NCI-H2196 (cell line): ENCODE measurements around the gene IDH3B.
"Not testable (repeated sequence)": the region's sequence is repeated elsewhere in the genome, so short reads cannot be mapped to it uniquely, and the experiment has no call there.

Experiments used
- DNase-seq: peaks from one replicate; lab custom pipeline; 2025; ENCODE audit not compliant: unreplicated experiment; lab: John Stamatoyannopoulos, UW

IDH3B gene

DNA sequence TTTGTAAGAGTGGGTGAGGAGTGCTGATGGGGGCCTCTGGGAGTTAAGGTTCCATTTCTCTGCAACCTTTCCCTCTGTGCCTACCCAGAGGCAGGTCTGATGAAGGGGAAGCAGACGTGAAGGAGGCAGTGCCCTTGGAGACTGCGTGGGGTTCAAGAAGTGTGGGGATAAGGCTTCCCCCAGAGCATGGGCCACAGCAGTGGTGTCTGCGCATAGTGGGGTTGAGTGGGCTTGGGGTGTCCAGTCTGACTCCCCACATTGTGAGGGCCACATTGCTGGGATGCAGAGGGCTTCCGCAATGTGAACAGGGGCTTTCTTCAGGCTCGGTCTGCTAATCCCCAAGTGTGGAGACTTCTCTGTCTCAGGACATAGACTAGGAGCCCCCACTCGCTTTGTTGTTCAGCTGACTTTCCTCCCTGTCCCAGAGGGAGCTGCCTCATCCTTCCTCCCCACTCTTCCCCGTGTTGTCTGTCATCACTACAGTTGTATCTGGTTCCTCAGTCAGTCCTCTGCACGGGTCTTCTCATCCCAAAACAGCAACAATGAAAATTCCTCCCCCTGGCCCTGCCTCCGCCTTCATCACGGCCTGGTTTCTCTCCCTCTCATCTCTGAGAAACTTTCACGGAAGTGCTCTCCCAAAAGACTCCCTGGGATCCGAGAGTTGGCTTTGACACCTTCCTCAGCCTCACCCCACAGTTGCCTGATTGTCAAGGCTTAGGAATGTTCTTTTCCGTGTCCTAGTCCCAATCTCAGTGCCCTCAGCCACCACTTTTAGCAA is 31.4 kb upstream of the IDH3B start:
- DNase-seq, result no peak

DNA sequence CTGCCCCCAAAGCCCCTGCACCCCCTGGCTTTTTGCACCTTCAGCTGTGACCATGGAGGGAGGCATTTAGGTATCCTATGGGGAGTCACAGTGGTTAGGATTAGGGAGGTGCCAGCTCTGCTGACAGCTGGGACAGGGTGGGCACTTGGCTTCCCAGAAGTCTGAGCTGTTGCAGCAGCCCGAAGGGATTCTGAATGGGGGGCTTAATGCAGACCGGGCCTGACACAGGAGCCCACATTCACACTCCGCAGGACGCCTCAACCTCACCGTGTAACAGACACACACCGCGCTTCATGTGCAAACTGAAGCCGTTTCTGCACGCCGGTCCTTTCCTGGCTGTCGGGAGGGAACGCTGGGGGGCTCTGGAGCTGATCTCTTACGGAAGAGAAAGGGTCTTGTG is 30.5 kb upstream of the IDH3B start:
- DNase-seq, result no peak

DNA sequence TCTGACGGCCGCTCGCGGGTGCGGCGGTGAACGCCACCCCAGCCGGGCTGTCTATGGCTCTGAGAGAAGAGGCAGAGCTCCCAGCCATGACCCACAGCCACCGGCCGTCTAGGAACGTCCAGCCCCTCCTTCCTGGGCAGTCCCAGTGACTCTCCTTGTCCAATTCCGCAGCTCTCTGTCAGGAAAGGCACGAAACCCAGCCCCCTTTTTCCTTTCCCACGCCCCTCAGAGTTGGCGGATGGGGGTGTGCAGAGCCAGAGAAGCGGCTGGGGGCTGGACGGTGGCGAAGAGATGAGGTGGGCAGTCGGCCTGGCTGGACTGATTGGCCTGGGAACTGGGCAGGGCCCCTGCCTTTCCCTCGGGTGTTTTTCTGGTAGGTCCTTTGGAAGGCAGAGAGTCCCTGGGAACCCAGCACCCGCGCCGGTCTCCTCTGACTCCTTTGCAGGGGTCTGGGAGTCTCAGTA is 30.0 kb upstream of the IDH3B start:
- DNase-seq, result no peak

DNA sequence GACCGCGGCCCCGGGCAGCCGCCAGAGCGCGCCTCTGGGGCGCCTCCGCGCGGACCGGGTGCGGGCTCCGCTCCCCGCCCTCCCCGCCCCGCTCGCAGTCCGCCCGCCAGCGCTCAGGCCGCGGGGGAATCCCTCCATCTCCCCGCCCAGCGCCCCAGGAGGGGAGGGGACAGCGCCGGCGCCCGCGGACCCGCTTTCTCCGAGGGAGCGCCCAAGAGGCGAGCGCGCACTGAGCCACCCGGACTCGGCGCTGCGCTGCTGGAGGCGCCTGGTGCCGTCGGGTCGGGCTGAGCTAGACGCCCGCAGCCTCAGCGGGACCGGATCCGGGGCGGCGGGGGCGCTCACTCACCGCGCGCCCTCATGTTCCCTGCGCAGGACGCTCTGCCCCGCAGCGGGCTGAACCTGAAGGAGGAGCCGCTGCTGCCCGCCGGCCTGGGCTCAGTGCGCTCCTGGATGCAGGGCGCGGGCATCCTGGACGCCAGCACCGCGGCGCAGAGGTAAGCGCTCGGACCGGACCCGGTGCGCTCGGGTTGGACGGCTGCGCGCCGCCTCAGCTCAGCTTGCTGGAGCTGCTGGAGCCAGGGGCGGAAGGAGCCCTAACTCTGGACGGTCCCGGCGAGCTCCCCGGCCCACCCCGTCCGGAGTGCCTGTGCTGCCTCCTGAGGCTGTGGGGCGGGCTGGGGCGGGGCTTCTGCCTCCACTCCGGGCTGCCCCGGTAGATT is 29.4 kb upstream of the IDH3B start:
- peak; percentile 41 for DNase-seq

DNA sequence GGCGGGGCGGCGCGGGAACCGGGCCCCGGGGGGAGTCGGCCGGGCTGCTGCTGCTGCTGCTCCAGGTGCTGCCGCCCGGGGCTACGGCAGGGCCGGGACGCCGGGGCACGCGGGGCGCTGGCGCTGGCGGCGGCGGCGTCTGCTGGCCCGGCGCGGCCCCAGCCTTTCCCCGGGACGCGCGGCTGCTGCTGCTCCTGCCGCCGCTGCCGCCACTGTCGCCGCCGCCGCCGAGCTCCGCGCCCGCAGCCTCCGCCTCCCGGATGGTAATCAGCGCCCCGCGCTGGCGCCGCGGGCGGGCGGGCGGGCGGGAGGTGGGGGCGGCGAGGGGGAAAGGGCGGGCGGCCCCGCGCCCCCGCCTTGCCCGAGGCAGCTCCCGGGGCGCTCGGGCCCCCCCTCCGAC is 28.9 kb upstream of the IDH3B start:
- no peak for DNase-seq

DNA sequence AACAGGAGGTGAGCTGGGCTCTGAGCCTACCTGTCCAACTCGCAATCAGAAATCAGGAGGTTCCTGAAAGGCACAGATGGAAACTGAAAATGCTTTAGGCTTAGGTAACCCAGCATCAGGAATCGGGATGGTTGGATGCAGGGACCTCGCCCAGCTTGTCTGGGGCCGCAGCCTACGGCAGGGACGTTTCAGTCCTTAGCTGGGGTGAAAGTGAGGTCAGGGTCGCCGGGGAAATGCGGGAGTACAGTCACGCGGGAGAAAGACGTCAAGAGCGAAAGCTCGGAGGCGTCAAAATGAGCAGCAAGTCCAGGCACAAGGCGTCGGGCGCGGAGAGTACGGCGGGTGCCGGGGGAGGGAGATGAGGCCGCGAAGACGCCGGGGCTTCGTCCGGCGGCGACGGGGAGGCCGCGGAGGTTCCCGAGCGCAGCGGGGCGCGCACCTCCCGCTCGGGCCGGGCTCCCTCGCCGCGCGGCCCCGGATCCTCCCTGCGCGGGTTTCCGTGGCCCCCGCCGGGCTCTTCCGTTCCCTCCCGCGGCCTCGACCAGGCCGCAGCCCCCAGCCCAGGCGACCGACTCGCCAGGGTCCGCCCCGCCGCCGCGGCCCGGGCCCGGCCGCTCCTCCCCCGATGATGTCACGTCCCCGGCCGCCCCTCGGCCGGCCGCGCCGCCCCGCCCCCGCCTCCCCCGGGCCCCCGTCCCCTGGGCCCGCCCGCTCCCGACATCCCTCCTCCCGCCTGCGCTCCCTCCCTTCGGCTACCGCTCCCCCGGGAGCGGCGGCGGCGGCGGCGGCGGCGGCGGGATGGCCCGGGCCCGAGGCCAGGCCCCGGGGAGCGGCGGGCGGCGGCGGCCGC is 28.2 kb upstream of the IDH3B start, which contains the start of gene EBF4:
TSS of gene EBF4 (plus strand) at position 745 of the 850 bp plus-strand sequence. CDS start 866 bp downstream, outside the sequence.
- peak; percentile 48 for DNase-seq

DNA sequence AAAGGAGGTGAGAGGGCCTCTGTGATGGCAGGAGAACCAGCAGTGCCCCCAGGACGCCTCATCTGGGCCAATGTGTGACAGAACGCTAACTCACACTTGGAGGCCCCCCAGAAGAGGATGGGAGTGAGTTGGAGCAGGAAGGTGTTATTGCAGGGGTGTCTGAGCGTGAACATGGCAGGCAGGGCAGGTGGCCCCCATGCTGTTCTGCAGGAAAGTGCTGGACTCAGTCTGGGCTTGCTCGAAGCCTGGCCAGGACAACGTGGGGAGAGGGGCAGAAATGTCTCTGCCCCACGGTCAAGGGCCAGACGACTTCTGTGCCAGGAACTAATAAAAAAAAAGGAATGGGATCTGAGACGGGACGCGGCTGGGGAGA is 27.6 kb upstream of the IDH3B start:
- DNase-seq, result no peak

DNA sequence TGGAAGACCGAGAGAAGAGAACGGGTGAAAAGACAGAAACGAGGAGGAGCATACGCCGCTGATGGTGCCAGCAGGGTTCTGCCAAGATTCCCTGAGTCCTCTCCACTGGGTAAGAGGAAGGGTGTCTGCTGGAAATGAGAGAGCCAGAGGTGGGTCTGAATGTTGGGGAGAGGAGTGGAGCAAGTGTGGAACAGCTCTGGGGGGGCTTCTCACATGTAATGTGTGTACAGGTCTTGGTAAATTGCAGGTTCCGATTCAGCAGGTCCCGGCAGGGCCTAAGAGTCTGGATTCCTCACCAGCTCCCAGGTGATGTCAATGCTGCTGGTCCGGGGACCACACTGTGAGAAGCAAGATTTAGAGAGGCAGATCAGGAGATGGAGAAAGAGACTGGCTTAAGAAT is 27.1 kb upstream of the IDH3B start:
- no peak for DNase-seq

DNA sequence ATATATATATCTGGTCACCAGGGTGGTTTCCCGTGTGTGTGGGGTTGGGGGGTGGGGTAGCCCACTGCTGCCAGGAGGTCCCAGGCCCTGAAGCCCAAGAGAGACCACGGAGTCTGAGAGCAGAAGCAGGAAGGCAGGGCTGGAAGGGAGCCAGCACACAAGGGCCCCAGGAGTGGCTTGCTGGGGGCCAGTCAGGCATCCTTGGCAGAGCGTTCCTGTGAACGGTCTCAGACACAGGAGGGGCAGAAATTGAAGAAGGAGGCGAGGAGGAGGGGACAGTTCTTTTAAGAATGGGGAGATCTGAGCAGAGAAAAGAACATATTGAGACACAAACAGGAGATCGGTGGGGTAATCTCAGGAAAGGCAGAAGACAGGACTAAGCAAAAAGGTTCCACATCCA is 26.7 kb upstream of the IDH3B start:
- no peak for DNase-seq

DNA sequence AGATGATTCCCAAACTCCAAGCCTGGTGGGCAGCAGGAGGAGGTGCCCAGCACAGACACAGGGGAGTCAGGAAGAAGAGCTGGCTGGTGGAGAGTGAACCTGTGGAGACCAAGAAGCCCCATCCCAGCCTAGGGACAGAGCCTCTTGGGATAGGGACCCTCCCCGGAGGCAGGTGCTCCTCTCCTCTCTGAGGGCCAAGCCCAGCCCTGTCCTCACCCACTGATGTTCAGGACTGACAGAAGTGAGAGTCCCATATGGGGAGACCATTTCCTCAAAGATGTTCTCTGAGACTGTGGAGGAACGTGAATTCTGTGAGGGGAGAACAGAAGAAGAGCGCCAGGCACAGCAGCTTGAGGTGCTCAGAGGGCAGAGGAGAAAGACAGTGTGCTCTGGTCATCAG is 26.2 kb upstream of the IDH3B start:
- no peak for DNase-seq

DNA sequence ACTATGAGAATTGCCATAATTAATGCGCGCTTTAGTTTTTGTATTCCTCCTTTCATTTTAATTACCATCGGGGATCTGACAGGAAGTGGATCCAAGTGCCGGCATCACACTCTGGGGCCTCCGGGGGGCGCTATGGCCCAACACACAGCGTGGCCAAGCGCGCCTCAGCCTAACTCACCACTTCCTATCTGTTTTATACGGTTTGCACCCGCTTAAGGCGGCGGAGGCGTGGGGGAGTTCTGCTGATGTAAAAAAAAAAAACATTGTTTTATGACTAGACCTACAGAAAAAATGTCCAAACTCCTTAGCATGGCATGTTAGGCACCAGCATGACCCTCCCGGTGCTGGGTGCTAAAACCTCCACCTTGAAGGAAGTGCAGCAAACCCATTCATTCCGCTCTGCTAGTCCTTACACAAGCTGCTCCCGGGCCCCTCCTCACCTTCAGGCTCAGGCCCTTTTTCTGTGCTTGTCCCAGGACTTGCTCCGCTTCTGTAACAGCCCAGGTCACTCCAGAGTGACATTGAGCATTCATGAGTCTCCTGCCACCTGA is 24.1 kb upstream of the IDH3B start:
- DNase-seq, result peak; percentile 45

DNA sequence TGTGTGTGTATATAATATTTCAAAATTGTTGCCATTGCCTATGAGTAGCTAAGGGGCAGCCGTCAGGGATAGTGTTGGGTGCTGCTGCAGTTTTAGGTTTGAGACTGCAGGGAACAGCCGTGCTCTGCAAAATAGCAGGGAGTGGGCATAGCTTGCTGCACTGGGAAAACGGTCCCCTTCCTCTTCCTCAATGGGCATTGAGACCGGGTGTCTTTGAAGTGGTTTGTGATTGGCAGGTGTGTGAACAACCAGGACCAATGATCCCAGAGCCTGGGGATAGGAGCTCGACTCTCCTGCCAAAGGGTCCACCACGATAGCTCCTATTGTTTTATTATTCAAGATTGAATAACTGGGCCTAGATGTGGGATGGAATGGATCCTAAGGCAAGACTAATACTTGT is 23.5 kb upstream of the IDH3B start:
- DNase-seq, result no peak

DNA sequence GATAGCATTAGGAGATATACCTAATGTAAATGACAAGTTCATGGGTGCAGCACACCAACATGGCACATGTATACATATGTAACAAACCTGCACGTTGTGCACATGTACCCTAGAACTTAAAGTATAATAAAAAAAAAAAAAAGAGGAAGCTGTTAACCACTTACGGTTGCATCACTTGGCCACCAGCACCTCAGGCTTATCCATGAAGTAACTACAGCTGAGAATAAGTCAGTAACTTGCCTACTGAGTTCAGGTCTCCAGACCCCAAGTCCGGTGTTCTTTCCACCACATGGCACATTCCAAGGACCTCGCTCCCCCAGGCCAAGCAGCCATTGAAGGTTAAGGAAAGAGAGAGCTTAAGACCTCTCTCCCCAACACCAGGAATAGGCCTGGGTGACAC is 20.8 kb upstream of the IDH3B start:
- DNase-seq, result not testable (repeated sequence)

DNA sequence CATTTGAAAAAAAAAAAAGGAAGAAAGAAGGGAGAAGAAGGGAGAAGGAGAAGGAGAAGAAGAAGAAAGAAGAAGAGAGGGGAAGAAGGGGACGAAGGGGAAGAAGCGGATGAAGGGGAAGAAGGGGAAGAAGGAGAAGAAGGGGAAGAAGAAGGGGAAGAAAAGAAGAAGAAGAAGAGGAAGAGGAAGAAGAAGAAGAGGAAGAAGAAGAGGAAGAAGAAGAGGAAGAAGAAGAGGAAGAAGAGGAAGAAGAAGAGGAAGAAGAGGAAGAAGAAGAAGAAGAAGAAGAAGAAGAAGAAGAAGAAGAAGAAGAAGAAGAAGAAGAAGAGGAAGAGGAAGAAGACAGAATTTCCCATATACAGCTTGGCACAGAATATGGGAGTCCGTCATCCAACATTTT is 18.0 kb upstream of the IDH3B start:
- DNase-seq, result not testable (repeated sequence)

DNA sequence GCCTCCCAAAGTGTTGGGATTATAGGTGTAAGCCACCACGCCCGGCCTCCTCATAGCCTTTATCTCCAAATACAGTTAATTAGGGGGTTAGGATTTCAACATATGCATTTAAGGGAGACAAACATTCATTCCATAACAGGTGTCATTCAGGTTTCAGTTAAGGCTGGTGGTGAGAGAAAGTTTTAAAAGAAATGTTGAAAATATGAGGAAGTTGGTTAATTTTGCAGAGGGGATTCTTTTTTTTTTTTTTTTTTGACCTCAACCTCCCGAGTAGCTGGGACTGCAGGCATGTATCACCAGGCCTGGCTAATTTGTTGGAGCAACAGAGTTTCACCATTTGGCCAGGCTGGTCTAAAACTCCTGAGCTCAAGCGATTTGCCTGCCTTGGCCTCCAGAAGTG is 16.0 kb upstream of the IDH3B start:
- DNase-seq, result no peak

DNA sequence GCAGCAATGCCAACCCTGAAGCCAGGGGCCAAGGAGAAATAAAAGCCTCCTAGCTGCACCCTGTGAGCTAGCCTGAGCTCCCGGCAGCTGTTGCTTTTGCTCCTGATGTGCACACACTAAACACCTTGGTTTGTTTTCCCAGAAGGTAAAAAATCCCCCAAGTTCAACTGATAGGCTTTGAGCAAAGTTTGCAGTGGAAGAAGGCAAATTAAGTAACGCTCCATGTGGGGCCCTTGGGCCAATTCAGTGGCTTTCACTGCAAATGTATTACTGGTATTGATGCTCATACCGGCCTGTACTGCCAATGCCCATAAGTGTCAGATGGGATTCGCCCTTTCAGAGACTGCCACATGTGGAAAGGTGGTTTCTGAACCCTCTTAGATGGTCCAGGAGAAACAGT is 9.4 kb upstream of the IDH3B start:
- DNase-seq, result no peak

DNA sequence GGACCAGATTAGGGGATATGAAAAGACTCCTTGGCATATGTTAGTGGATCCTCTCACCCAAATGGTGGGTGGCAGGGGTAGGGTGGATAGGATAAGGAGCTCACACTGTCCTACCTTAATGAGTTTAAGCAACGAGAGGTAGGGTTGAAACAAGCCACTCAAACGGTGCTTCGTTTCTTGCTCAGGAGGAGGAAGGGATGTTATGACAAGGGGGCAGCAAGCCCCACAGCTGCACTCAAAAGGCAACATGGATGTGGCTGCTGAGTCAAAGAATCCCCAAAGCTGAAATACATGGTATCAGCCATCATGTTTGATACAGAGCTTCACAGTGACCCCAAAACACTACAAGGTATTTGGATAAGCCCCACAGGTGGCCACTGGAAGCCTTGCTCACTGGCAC is 8.4 kb upstream of the IDH3B start:
- no peak for DNase-seq

DNA sequence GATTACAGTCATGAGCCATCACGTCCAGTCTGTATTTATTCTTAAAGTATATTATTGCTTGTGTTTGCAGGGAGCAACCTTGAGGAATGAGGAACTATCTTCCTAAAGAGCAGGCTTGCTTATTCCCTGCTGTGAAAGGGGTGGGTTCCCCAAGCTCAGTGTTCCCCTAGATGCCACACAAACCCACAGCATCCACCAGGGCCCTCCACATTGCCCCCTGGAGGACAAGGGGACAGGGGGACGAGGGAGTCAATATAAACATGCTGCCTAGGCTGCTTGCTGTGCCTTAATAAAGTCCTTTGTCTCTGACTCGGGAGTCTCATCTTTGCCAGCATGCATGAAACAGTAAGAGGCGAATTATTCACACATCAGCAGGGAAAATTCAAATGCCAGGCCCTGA is 8.0 kb upstream of the IDH3B start:
- DNase-seq, result no peak

DNA sequence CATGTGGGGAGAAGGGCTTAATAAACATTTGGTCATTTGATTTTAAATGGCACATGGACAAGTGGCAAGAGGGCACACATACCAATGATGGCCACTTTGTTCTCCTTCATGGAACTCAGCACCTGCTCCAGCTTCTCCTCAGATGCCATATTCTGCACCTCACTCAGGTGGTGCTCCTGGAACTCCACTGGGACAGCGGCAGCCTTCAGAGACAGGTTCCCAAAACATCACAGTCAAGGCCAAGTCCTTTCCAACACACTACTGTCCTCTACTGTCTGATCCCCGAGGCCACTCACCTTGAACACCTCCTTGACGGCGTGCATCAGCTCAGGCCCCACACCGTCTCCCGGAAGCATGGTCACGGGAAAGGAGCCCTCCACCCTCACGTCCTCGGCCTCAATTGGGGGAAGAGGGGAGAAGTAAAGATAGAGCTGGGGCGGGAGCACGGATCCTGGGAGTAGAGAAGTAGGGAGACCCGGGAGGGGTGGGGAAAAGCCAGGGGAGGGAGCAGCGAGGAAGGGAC is 591 bp downstream of the IDH3B start:
- DNase-seq, result no peak

DNA sequence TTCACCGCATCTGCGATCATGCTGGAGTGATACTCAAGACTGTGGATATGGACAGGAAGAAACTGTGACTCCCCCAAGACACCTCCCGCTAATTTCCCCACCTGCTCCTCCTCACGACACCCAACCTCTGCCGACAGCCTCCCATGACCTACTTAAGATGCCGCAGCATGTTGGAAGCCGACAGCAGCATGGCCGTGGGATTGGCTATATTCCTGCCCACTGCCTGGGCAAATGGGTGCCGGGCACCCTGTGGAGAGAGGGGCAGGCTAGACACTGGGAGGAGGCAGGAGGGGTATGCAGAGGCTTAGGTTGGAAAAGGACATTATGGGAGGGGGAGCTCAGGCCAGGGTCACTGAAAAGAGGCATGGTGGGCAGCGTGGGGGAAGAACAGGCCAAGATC is 4.5 kb downstream of the IDH3B start:
- DNase-seq, result no peak
